ENCODE results near the gene RALY.
"Not testable (repeated sequence)": the region's sequence is repeated elsewhere in the genome, so short reads cannot be mapped to it uniquely, and the experiment has no call there.

RALY gene

GRCh38 chr20:34132491-34132890 is 138.8 kb downstream of the RALY start:
- not testable (repeated sequence) for DNase-seq (ENCODE audit: low read depth in 2 of 3, low spot score in 1 of 3)

DNA sequence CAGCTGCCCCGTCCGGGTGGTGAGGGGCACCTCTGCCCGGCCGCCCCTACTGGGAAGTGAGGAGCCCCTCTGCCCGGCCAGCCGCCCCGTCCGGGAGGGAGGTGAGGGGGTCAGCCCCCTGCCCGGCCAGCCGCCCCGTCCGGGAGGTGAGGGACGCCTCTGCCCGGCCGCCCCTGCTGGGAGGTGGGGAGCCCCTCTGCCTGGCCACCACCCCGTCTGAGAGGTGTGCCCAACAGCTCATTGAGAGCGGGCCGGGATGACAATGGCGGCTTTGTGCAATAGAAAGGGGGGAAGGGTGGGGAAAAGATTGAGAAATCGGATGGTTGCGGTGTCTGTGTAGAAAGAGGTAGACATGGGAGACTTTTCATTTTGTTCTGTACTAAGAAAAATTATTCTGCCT is 139.2 kb downstream of the RALY start:
- not testable (repeated sequence) for DNase-seq (ENCODE audit: low read depth in 2 of 3, low spot score in 1 of 3)

GRCh38 chr20:34133365-34133860 is 139.7 kb downstream of the RALY start:
- DNase-seq (ENCODE audit: low read depth in 2 of 3, low spot score in 1 of 3) = not testable (repeated sequence)

Measured in stimulated activated CD4-positive, alpha-beta T cell treated with anti-CD3 and anti-CD28 coated beads, Interleukin-12 subunit alpha, Interleukin-12 subunit beta, amount 100 ng/mL, for 48 hours (primary cell).